ENCODE measurements around the gene KSR1. TPM values are rescaled to one million over a fixed set of nuclear protein-coding genes. Genes with fewer than 3 reads are reported as not detected.

Gene KSR1
- total and polyA plus RNA-seq, 9 of the 15 experiments (the other 6 are each of a cell fraction or from before 2014, with no cell fraction given), result 1.4 to 51.7 (median 18.4) TPM

- no peak overlapping the region for H3K4me3 ChIP-seq
- H3K27ac ChIP-seq (ENCODE audit: extremely low read depth, low read depth, low read length), result no peak overlapping the region
- FAIRE-seq (no peak), DNase-seq (ENCODE audit: extremely low read depth in 1 of 4, low spot score in 3 of 4) (no peak), ATAC-seq (no peak)
- in situ Hi-C loops (cut with MboI) (no loop called here), intact Hi-C loops (cut with micrococcal nuclease) (no loop called here)
- no peak overlapping the region for H3K4me2 ChIP-seq (ENCODE audit: insufficient read depth, low read length)
- no peak overlapping the region for H2AFZ ChIP-seq (ENCODE audit: low read depth, low read length)
- CTCF ChIA-PET (ENCODE audit: low intra/inter-chr PET ratio), result no interaction called here
- H3K9me3 ChIP-seq (replicated peaks; ENCODE audit: control insufficient read depth, insufficient read depth, low read depth, low read length), result no peaks in the 10 kb centered on the region
- no peaks in the 10 kb centered on the region for H3K79me2 ChIP-seq (ENCODE audit: control insufficient read depth, insufficient read depth, low read length)
- POLR2A ChIA-PET, result interaction anchor here (0.7 to 0.9 kb wide), 2 partner anchors 19 to 91 kb away, joined by 3 read pairs; no protein-coding TSS in a partner anchor
- BruUV-seq (replicated peaks), result no TSS peak
- no peaks in the 10 kb centered on the region for H3K9me1 ChIP-seq (ENCODE audit: control insufficient read depth, insufficient read depth, low read length)
- TF ChIP-seq NCOR1 (IDR thresholded peaks at IDR 0.05) (no peak), ZNF324 (CRISPR knock-in tag; IDR thresholded peaks at IDR 0.05) (no peak), HDAC3 (IDR thresholded peaks at IDR 0.05; ENCODE audit: borderline replicate concordance, partially characterized antibody) (no peak), ZNF140 (CRISPR knock-in tag; IDR thresholded peaks at IDR 0.05) (no peak), TAF9B (IDR thresholded peaks at IDR 0.05; ENCODE audit: partially characterized antibody) (no peak), ARNT (IDR thresholded peaks at IDR 0.05) (no peak), GTF2F1 (IDR thresholded peaks at IDR 0.05; ENCODE audit: low read depth, low read length) (no peak), ZBTB49 (CRISPR knock-in tag; IDR thresholded peaks at IDR 0.05; ENCODE audit: borderline replicate concordance) (no peak), RBBP5 (IDR thresholded peaks at IDR 0.05; ENCODE audit: borderline replicate concordance, insufficient read depth, low read length, poor library complexity, severe bottlenecking) (no peak), NELFE (IDR thresholded peaks at IDR 0.05; ENCODE audit: insufficient read depth, insufficient read length) (no peak), JUN (IDR thresholded peaks at IDR 0.05; ENCODE audit: borderline replicate concordance, low read depth, low read length) (no peak), JUN (CRISPR knock-in tag; IDR thresholded peaks at IDR 0.05; ENCODE audit: borderline replicate concordance) (no peak), PRPF4 (IDR thresholded peaks at IDR 0.05; ENCODE audit: insufficient read depth, low read depth, low read length, poor library complexity, severe bottlenecking) (no peak)
- TF ChIP-seq, protein P1, sequence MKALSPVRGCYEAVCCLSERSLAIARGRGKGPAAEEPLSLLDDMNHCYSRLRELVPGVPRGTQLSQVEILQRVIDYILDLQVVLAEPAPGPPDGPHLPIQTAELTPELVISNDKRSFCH (CRISPR knock-in tag; IDR thresholded peaks at IDR 0.05), result no peak
- TF ChIP-seq, protein P1 (tag; IDR thresholded peaks at IDR 0.05), result no peak
- TF ChIP-seq, protein P2, sequence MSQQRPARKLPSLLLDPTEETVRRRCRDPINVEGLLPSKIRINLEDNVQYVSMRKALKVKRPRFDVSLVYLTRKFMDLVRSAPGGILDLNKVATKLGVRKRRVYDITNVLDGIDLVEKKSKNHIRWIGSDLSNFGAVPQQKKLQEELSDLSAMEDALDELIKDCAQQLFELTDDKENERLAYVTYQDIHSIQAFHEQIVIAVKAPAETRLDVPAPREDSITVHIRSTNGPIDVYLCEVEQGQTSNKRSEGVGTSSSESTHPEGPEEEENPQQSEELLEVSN (IDR thresholded peaks at IDR 0.05; ENCODE audit: borderline replicate concordance in 1 of 2, extremely low read depth in 1 of 2, insufficient read depth in 1 of 2, insufficient read length in 1 of 2, low read depth in 1 of 2, low read length in 1 of 2, poor library complexity in 1 of 2, severe bottlenecking in 1 of 2), result no peak
- H3K36me3 ChIP-seq (ENCODE audit: control insufficient read depth, insufficient read depth, low read length), result peaks cover 41% of the 10 kb centered on the region; the same call in 2 of the 3 replicates
- peaks cover 0 to 13% of the 10 kb centered on the region in 2 experiments; a peak in 3 of 5 replicates for H3K4me1 ChIP-seq (replicated peaks in 1 of 2; ENCODE audit: control insufficient read depth in 2 of 2, insufficient read depth in 2 of 2, low read length in 2 of 2)
- 87% methylated on average over 12 of the region's 12 CpGs for WGBS (ENCODE audit: insufficient coverage, low coverage, missing lambda C conversion rate)
- H3K9ac ChIP-seq (ENCODE audit: insufficient read depth in 1 of 2, low read depth in 2 of 2, low read length in 2 of 2), result peak overlapping the region in 1 of 2 experiments; percentile 19; a peak in 1 of 4 replicates
- H3K27me3 ChIP-seq (ENCODE audit: control insufficient read depth in 2 of 2, insufficient read depth in 2 of 2, low read length in 2 of 2), result no peaks in the 10 kb centered on the region
- H4K20me1 ChIP-seq (replicated peaks; ENCODE audit: control insufficient read depth, insufficient read depth, low read length), result no peaks in the 10 kb centered on the region
Measured at GRCh38 chr17:27558842-27559505, 102.7 kb downstream of the KSR1 start.
